ENCODE measurements around the gene PDIA5. TPM values are rescaled to one million over a fixed set of nuclear protein-coding genes. Genes with fewer than 3 reads are reported as not detected.

Gene PDIA5
- total RNA-seq, 1 experiment from 2014 or later, result 24.3 TPM

GRCh38 chr3:123113889-123114450 is 47.1 kb downstream of the PDIA5 start:
- Mint-ChIP-seq H3K27ac (peak overlapping the region in 2 of 3 experiments; percentile 12 to 79; a peak in 2 of 7 replicates), H3K4me1 (peaks cover 10 to 20% of the 10 kb centered on the region in 2 experiments), H3K9me3 (no peaks in the 10 kb centered on the region; a peak in 1 of 5 replicates), H3K4me3 (no peak overlapping the region), H3K27me3 (ENCODE audit: low read depth) (no peaks in the 10 kb centered on the region), H3K36me3 (ENCODE audit: insufficient read depth in 1 of 3, low read depth in 3 of 3) (peaks cover 15 to 36% (median 16%) of the 10 kb centered on the region in 3 experiments)
- Histone ChIP-seq H3K56ac (ENCODE audit: insufficient read length, low read depth, low read length) (no peak overlapping the region), H2BK20ac (ENCODE audit: low read depth, low read length, poor library complexity, severe bottlenecking) (no peak overlapping the region), H3K4me1 (ENCODE audit: insufficient read depth, low read length) (no peaks in the 10 kb centered on the region), H3K18ac (ENCODE audit: insufficient read length, low read depth, low read length) (no peak overlapping the region), H3K79me2 (ENCODE audit: insufficient read depth, low read length) (no peaks in the 10 kb centered on the region), H2BK15ac (ENCODE audit: low read depth, low read length) (no peak overlapping the region), H2BK120ac (ENCODE audit: low read depth, low read length, poor library complexity, severe bottlenecking) (no peak overlapping the region), H2BK5ac (ENCODE audit: insufficient read length, low read length) (no peak overlapping the region), H3K4ac (ENCODE audit: low read depth, low read length) (no peak overlapping the region), H3K4me2 (ENCODE audit: insufficient read depth, insufficient read length, low read length) (no peak overlapping the region), H3K14ac (ENCODE audit: insufficient read depth, low read length) (no peak overlapping the region), H3K23me2 (ENCODE audit: insufficient read length, low read depth, low read length, poor library complexity, severe bottlenecking) (no peaks in the 10 kb centered on the region), H2AFZ (ENCODE audit: low read length) (no peak overlapping the region), H3K9ac (ENCODE audit: extremely low read depth, insufficient read length, low read length) (no peak overlapping the region), H4K20me1 (ENCODE audit: control insufficient read depth, insufficient read depth, insufficient read length) (no peaks in the 10 kb centered on the region), H3K9me3 (ENCODE audit: control insufficient read depth, low read depth, low read length) (no peaks in the 10 kb centered on the region), H4K91ac (ENCODE audit: insufficient read length, low read depth, low read length) (no peak overlapping the region), H4K8ac (replicated peaks; ENCODE audit: insufficient read length, low read depth, low read length) (no peak overlapping the region), H3T11ph (ENCODE audit: low read length) (no peak overlapping the region), H3K79me1 (ENCODE audit: insufficient read depth, low read depth, low read length, poor library complexity, severe bottlenecking) (no peaks in the 10 kb centered on the region), H3K27me3 (ENCODE audit: insufficient read depth, low read length) (no peaks in the 10 kb centered on the region), H3K27ac (ENCODE audit: insufficient read length, low read depth, low read length) (no peak overlapping the region), H2AK5ac (ENCODE audit: insufficient read length, low read length) (no peak overlapping the region), H3K23ac (ENCODE audit: insufficient read length, low read depth, low read length) (no peak overlapping the region), H4K5ac (ENCODE audit: insufficient read length, low read depth, low read length) (no peak overlapping the region), H2BK12ac (ENCODE audit: insufficient read length, low read depth, low read length) (no peak overlapping the region)
- TF ChIP-seq CTCF (conservative IDR thresholded peaks at IDR 0.05), result no peak
- no CpG with 5 or more reads among the region's 5 CpGs for WGBS (ENCODE audit: extremely low coverage, insufficient read length, low lambda C conversion rate)
- DNase-seq, result no peak

Data from H9 (cell line).